Bronchial epithelial cell (primary cell): ENCODE measurements around the gene PGRMC1. TPM values are rescaled to one million over a fixed set of nuclear protein-coding genes. Genes with fewer than 3 reads are reported as not detected.

Experiments
- DNase-seq: peaks from one replicate; pipeline ENCODE4 v3.0.0-alpha.2; 2010; ENCODE audit warnings: low read depth
- FAIRE-seq: peaks from 2 replicates; lab custom pipeline; 2011; peaks lifted over from hg19 to GRCh38; lab: Jason Lieb, UNC
- H3K27me3 ChIP-seq: 2 replicates; pipeline ENCODE4 v1.5.1; 2011; ENCODE audit warnings: low read length; ENCODE audit not compliant: control insufficient read depth, insufficient read depth
- H3K36me3 ChIP-seq: 2 replicates; pipeline ENCODE4 v1.5.1; 2011; ENCODE audit warnings: low read length; ENCODE audit not compliant: control insufficient read depth, insufficient read depth
- H3K4me3 ChIP-seq: 2 replicates; pipeline ENCODE4 v1.5.1; 2011; ENCODE audit warnings: mild to moderate bottlenecking, low read depth, low read length, control low read depth
- total RNA-seq: library from RNA; depleted of rRNA; stranded (reverse); fragments of >200 nt; gene quantifications from 2 replicates; pipeline ENCODE4 v1.2.1, GENCODE V29; 2014
- TF ChIP-seq, protein P1 (sequence below): IDR thresholded peaks from 2 replicates; pipeline ENCODE4 v1.5.1; 2011; ENCODE audit warnings: mild to moderate bottlenecking, moderate library complexity, low read length, control low read depth, inconsistent platforms; ENCODE audit not compliant: insufficient read depth, severe bottlenecking

PGRMC1 gene
- total RNA-seq = 89.6 and 96.1 TPM in 2 replicates

DNA sequence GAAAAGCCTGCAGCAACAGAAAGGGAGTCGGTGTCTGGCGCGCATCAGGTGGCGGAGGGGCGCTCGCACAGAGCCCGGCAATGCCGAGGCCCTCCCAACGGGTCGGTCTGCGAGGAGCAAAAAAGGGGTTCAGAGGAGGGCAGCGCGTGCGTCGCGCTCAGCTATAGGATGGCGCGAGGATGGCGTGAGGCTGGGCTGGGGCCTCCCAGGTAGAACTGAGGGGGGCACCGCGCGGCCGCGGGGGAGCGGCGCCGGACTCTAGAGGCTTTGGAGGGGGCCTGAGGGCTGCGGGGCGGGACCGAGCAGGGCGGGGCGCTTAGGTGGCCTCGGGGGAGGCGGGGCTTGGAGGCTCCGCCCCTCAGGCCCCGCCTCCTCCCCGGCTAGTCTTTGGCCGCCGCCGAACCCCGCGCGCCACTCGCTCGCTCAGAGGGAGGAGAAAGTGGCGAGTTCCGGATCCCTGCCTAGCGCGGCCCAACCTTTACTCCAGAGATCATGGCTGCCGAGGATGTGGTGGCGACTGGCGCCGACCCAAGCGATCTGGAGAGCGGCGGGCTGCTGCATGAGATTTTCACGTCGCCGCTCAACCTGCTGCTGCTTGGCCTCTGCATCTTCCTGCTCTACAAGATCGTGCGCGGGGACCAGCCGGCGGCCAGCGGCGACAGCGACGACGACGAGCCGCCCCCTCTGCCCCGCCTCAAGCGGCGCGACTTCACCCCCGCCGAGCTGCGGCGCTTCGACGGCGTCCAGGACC lies at the start of gene PGRMC1:
Gene PGRMC1 (plus strand): TSS at position 414 of the 751 bp plus-strand sequence. CDS start 79 bp downstream, at position 493.
- no peak for FAIRE-seq
- TF ChIP-seq, protein P1, sequence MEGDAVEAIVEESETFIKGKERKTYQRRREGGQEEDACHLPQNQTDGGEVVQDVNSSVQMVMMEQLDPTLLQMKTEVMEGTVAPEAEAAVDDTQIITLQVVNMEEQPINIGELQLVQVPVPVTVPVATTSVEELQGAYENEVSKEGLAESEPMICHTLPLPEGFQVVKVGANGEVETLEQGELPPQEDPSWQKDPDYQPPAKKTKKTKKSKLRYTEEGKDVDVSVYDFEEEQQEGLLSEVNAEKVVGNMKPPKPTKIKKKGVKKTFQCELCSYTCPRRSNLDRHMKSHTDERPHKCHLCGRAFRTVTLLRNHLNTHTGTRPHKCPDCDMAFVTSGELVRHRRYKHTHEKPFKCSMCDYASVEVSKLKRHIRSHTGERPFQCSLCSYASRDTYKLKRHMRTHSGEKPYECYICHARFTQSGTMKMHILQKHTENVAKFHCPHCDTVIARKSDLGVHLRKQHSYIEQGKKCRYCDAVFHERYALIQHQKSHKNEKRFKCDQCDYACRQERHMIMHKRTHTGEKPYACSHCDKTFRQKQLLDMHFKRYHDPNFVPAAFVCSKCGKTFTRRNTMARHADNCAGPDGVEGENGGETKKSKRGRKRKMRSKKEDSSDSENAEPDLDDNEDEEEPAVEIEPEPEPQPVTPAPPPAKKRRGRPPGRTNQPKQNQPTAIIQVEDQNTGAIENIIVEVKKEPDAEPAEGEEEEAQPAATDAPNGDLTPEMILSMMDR = no peak

DNA sequence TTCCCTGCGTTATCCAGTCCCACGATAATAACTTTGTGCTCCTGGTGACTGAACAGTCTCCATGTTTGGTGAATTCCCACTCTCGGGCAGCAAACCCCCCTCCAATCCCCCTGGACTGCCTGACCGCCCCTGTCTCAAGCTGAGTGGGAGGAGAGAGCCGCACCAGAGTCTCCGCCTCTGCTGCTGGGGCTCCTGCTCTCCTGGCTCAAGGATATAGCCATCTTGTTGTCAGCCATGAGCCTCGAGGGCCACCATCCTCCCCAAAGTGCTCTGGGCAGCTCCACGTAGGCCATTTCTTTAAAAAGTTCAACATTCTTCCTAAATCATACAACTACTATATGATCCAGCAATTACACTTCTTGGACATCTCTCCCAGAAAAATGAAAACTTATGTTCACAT lies 49.3 kb upstream of the PGRMC1 start:
- Histone ChIP-seq H3K27me3 (no peaks in the 10 kb centered on the region), H3K36me3 (no peaks in the 10 kb centered on the region), H3K4me3 (no peak overlapping the region)
- TF ChIP-seq, protein P1 = no peak
- FAIRE-seq = no peak
- no peak for DNase-seq

More for the DNA sequence above, at the start of gene PGRMC1:
- H3K36me3 ChIP-seq = peaks cover 1% of the 10 kb centered on the region
- DNase-seq = peak; percentile 55
- no peaks in the 10 kb centered on the region for H3K27me3 ChIP-seq
- H3K4me3 ChIP-seq = peak within 1 kb of the TSS; percentile 75

DNA sequence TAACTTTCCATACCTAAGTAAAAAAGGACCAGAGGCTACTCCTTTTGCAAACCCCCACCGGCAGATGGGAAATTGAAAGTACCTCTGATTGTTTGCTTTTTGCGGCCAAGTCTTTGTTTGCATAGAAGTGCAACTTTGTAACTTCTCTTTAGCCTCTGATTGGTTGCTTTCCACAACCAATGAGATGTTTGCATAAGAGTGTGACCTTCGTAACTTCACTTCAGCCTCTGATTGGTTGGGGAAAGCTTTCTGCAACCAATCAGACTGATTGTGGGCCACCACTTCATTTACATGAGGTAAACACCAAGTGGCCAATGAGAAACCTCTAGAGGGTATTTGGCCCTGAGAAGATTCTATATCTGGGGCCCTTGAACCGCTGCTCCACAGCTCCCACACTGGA lies 48.8 kb upstream of the PGRMC1 start:
- no peaks in the 10 kb centered on the region for H3K36me3 ChIP-seq
- no peak for FAIRE-seq
- TF ChIP-seq, protein P1 = no peak
- H3K27me3 ChIP-seq = no peaks in the 10 kb centered on the region
- no peak overlapping the region for H3K4me3 ChIP-seq
- DNase-seq = no peak

DNA sequence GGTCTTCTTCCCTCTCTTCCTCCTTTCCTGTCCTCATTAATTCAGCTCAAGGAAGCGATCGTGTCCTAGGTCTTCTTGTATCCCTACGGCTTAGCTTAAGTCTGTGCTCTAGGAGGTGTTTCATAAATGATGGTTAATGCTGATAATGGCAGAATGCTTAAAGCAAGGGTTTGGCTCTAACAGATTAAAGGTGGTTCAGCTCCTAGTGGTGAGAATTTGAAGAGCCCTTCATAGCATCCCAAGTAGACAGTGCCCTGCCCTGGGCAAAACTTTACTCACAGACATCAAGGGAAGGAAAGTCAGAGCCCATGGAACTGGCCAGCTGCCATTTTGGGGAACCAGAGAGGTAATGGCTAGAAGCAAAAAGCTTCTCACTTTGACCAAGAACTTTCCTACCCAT lies 47.0 kb upstream of the PGRMC1 start:
- Histone ChIP-seq H3K36me3 (no peaks in the 10 kb centered on the region), H3K27me3 (no peaks in the 10 kb centered on the region), H3K4me3 (no peak overlapping the region)
- DNase-seq (no peak), FAIRE-seq (no peak)
- TF ChIP-seq, protein P1 = no peak

DNA sequence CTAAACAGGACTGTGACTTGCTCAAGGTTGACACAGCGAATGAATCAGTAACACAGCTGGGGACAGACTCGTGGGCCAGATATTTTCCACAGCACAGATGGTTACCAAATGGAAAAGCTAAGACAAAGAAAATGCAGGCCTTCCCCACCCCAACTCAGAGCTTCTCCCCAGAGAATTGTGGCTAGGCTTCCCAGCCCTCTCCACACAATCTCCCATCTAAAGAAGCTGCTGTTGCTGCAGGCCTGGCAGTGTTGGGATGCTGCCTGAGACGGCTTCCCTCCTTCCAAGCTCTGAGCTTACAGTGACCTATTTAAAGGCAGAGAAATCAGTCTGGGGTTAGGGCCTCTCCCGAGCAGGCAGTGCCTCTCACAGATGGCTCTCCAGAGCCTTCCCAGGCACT lies 46.5 kb upstream of the PGRMC1 start:
- Histone ChIP-seq H3K27me3 (no peaks in the 10 kb centered on the region), H3K4me3 (no peak overlapping the region), H3K36me3 (no peaks in the 10 kb centered on the region)
- TF ChIP-seq, protein P1 = no peak
- no peak for FAIRE-seq
- DNase-seq = no peak
